ENCODE results near the gene AQP6. TPM values are rescaled to one million over a fixed set of nuclear protein-coding genes. Genes with fewer than 3 reads are reported as not detected.

Gene AQP6
- total RNA-seq, 1 experiment from 2014 or later: not detected

DNA sequence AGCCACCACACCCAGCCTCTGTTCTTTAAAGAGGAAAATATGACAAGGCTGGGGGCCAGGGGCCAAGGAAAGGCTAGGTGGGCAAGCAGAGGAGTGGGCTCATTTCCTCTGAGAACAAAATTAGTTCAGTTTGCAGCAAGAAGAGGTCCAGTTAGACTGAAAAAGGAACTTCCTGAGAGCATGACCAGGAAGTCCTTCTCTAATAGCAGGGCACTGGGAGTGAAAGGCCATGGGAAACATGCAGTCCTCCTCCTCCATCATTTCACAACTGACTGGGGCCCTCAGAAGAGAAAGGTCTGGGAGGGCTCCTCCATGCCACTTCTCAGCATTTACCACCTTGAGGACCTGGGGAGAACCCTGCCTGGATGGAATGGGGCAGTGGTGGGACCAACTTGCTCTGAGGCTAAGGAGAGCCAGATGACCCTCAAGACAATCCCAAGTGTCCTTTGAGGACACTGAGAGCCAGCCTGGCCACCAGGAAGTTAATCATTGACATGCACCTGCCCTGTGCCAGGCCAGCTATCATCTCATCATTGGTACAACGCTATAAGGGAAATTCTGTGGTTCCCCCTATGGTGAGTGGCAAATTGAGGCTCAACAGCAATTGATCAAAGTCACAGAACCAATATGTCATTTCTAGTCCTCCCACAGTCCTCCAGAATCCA lies 20.2 kb upstream of the AQP6 start:
- H3F3A ChIP-seq (ENCODE audit: insufficient read depth, low read depth): no peaks in the 10 kb centered on the region
- H3K9me3 ChIP-seq (ENCODE audit: insufficient read depth, low read depth): no peaks in the 10 kb centered on the region
- no TSS peak for BruUV-seq (replicated peaks)
- no peak overlapping the region for H3K4me2 ChIP-seq
- TF ChIP-seq EZH2 (IDR thresholded peaks at IDR 0.05; ENCODE audit: low read depth): no peak
- TF ChIP-seq, protein P1, sequence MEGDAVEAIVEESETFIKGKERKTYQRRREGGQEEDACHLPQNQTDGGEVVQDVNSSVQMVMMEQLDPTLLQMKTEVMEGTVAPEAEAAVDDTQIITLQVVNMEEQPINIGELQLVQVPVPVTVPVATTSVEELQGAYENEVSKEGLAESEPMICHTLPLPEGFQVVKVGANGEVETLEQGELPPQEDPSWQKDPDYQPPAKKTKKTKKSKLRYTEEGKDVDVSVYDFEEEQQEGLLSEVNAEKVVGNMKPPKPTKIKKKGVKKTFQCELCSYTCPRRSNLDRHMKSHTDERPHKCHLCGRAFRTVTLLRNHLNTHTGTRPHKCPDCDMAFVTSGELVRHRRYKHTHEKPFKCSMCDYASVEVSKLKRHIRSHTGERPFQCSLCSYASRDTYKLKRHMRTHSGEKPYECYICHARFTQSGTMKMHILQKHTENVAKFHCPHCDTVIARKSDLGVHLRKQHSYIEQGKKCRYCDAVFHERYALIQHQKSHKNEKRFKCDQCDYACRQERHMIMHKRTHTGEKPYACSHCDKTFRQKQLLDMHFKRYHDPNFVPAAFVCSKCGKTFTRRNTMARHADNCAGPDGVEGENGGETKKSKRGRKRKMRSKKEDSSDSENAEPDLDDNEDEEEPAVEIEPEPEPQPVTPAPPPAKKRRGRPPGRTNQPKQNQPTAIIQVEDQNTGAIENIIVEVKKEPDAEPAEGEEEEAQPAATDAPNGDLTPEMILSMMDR (conservative IDR thresholded peaks at IDR 0.05): no peak
- no peak for DNase-seq
- H2AFZ ChIP-seq: no peak overlapping the region
- no peaks in the 10 kb centered on the region for H3K36me3 ChIP-seq (ENCODE audit: low read depth)
- H4K20me1 ChIP-seq (ENCODE audit: insufficient read depth): no peaks in the 10 kb centered on the region
- POLR2A ChIA-PET (ENCODE audit: unreplicated experiment): no interaction called here
- CTCF ChIA-PET: no interaction called here
- no peaks in the 10 kb centered on the region for H3K9me2 ChIP-seq (ENCODE audit: insufficient read depth)
- H3K79me2 ChIP-seq (ENCODE audit: low read depth): no peaks in the 10 kb centered on the region
- intact Hi-C loops (cut with micrococcal nuclease; ENCODE audit: unreplicated experiment): no loop called here
- no peak overlapping the region for H3K27ac ChIP-seq
- no peaks in the 10 kb centered on the region for H3K27me3 ChIP-seq (ENCODE audit: insufficient read depth, low read depth)
- H3K4me3 ChIP-seq: no peak overlapping the region
- no peaks in the 10 kb centered on the region for H3K4me1 ChIP-seq (replicated peaks; ENCODE audit: insufficient read depth)

DNA sequence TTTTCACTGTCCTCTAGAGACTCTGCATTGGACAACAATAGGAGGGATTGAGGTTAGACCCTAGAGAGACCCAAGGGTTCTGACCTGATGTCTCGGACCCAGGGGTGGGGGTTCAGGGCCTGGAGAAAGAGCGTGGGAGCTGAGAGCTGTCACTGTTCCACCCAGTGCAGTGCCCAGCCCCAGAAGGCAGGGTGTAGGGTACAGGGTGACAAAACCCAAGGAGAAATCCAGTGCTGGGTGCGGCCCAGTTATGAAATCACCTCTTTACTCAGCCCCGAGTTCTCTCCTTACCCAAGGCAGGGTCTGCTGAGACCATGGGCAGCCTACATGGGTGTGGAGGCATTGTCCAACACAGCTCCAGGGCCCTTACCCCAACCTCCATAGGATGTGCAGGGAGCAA lies 19.6 kb upstream of the AQP6 start:
- Histone ChIP-seq H3F3A (ENCODE audit: insufficient read depth, low read depth) (no peaks in the 10 kb centered on the region), H2AFZ (no peak overlapping the region), H3K4me2 (no peak overlapping the region), H3K36me3 (ENCODE audit: low read depth) (no peaks in the 10 kb centered on the region), H3K27ac (no peak overlapping the region), H3K4me1 (replicated peaks; ENCODE audit: insufficient read depth) (no peaks in the 10 kb centered on the region), H3K4me3 (no peak overlapping the region), H3K27me3 (ENCODE audit: insufficient read depth, low read depth) (no peaks in the 10 kb centered on the region), H3K9me2 (ENCODE audit: insufficient read depth) (no peaks in the 10 kb centered on the region), H3K9me3 (ENCODE audit: insufficient read depth, low read depth) (no peaks in the 10 kb centered on the region), H3K79me2 (ENCODE audit: low read depth) (no peaks in the 10 kb centered on the region), H4K20me1 (ENCODE audit: insufficient read depth) (no peaks in the 10 kb centered on the region)
- no peak for DNase-seq
- no TSS peak for BruUV-seq (replicated peaks)
- no peak for TF ChIP-seq EZH2 (IDR thresholded peaks at IDR 0.05; ENCODE audit: low read depth)
- TF ChIP-seq, protein P1 (conservative IDR thresholded peaks at IDR 0.05): no peak
- CTCF ChIA-PET: interaction anchor here (0.7 kb wide), 1 partner anchor 121 kb away, joined by 5 read pairs; no protein-coding TSS in a partner anchor
- POLR2A ChIA-PET (ENCODE audit: unreplicated experiment): no interaction called here
- intact Hi-C loops (cut with micrococcal nuclease; ENCODE audit: unreplicated experiment): no loop called here

DNA sequence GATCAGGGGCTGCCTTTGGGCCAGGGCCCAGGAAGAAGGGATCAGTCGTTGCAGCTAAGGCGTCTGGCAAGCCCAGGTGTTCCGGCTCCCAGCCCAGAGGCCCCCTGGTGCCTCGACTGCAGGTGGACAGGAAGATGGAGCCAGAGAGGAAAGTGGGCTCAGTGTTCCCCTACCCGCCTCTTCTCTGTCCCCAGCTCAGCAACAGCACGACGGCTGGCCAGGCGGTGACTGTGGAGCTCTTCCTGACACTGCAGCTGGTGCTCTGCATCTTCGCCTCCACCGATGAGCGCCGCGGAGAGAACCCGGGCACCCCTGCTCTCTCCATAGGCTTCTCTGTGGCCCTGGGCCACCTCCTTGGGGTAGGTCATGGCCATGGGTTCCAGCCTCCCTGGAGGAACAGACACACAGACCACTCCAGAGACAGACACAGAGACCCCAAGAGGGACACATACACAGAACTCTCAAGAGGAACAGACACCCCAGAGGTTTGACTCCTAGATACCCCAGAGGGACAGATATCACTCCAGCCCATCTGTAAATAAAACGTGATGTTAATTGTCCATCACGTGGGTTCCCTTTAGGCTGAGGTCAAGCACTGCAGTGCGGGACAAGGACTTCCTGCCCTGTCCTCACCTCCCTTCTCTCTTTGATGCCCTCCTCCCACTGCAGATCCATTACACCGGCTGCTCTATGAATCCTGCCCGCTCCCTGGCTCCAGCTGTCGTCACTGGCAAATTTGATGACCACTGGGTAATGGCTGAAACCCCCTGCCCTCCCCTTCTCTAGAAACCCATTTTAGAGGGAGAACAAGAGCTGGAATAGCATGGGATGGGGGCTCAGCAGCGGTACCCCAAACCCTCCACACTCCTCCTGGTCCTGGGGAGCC lies 18.5 kb upstream of the AQP6 start:
- H3K27ac ChIP-seq: no peak overlapping the region
- intact Hi-C loops (cut with micrococcal nuclease; ENCODE audit: unreplicated experiment): no loop called here
- H3K9me3 ChIP-seq (ENCODE audit: insufficient read depth, low read depth): no peaks in the 10 kb centered on the region
- ChIA-PET POLR2A (ENCODE audit: unreplicated experiment) (no interaction called here), CTCF (interaction anchor here (1.3 kb wide), 1 partner anchor 8 kb away, joined by 3 read pairs; no protein-coding TSS in a partner anchor)
- H3F3A ChIP-seq (ENCODE audit: insufficient read depth, low read depth): peaks cover 2% of the 10 kb centered on the region; the same call in 1 of the 2 replicates
- no peak for DNase-seq
- no peak overlapping the region for H3K4me2 ChIP-seq
- no peaks in the 10 kb centered on the region for H3K9me2 ChIP-seq (ENCODE audit: insufficient read depth)
- TF ChIP-seq, protein P1 (conservative IDR thresholded peaks at IDR 0.05): no peak
- no peak for TF ChIP-seq EZH2 (IDR thresholded peaks at IDR 0.05; ENCODE audit: low read depth)
- no peak overlapping the region for H2AFZ ChIP-seq
- H3K27me3 ChIP-seq (ENCODE audit: insufficient read depth, low read depth): no peaks in the 10 kb centered on the region
- H3K36me3 ChIP-seq (ENCODE audit: low read depth): no peaks in the 10 kb centered on the region
- H3K4me3 ChIP-seq: no peak overlapping the region
- BruUV-seq (replicated peaks): no TSS peak
- no peaks in the 10 kb centered on the region for H4K20me1 ChIP-seq (ENCODE audit: insufficient read depth)
- H3K4me1 ChIP-seq (replicated peaks; ENCODE audit: insufficient read depth): peaks cover 4% of the 10 kb centered on the region
- no peaks in the 10 kb centered on the region for H3K79me2 ChIP-seq (ENCODE audit: low read depth)
